CD4-positive, alpha-beta T cell treated with Interferon gamma for 1 hour (primary cell): ENCODE measurements around the gene PHYKPL.

ENCODE experiments used
- DNase-seq: peaks from one replicate; pipeline ENCODE4 v3.0.0-alpha.2; 2020

Gene PHYKPL

GRCh38 chr5:178232124-178232919, at the start of gene PHYKPL:
PHYKPL (minus strand) TSS chr5:178232802; CDS start chr5:178232550, 252 bp downstream.
- DNase-seq: peak; percentile 60

- no peak for DNase-seq
These were observed 49.8 kb upstream of the PHYKPL start for GRCh38 chr5:178282391-178282790.

- no peak for DNase-seq
These were observed 48.7 kb upstream of the PHYKPL start for GRCh38 chr5:178281331-178281730.

- no peak for DNase-seq
These were observed 48.0 kb upstream of the PHYKPL start for GRCh38 chr5:178280631-178281030.

GRCh38 chr5:178279723-178280438, 47.3 kb upstream of the PHYKPL start:
- DNase-seq: peak; percentile 47

GRCh38 chr5:178279026-178279722, 46.6 kb upstream of the PHYKPL start:
- DNase-seq: no peak

- DNase-seq: no peak
These were observed 45.9 kb upstream of the PHYKPL start for GRCh38 chr5:178278358-178279023.

GRCh38 chr5:178277866-178278265, 45.3 kb upstream of the PHYKPL start:
- DNase-seq: no peak

- no peak for DNase-seq
These were observed 44.7 kb upstream of the PHYKPL start for GRCh38 chr5:178277346-178277745.

- no peak for DNase-seq
These were observed 42.4 kb upstream of the PHYKPL start for GRCh38 chr5:178274781-178275537.

GRCh38 chr5:178273665-178274541, 41.3 kb upstream of the PHYKPL start:
- DNase-seq: no peak

GRCh38 chr5:178273041-178273440, 40.4 kb upstream of the PHYKPL start:
- DNase-seq: no peak

- DNase-seq: no peak
These were observed 40.0 kb upstream of the PHYKPL start for GRCh38 chr5:178272591-178272990.

- no peak for DNase-seq
These were observed 39.3 kb upstream of the PHYKPL start for GRCh38 chr5:178271726-178272479.

- DNase-seq: no peak
These were observed 38.6 kb upstream of the PHYKPL start for GRCh38 chr5:178271231-178271630.

- DNase-seq: no peak
These were observed 36.9 kb upstream of the PHYKPL start for GRCh38 chr5:178269499-178269898.

GRCh38 chr5:178267876-178268275, 35.3 kb upstream of the PHYKPL start:
- no peak for DNase-seq

- DNase-seq: no peak
These were observed 34.6 kb upstream of the PHYKPL start for GRCh38 chr5:178267245-178267644.

- DNase-seq: no peak
These were observed 34.0 kb upstream of the PHYKPL start for GRCh38 chr5:178266581-178266980.

- no peak for DNase-seq
These were observed 33.1 kb upstream of the PHYKPL start for GRCh38 chr5:178265746-178266145.

- DNase-seq: no peak
These were observed 31.4 kb upstream of the PHYKPL start for GRCh38 chr5:178264044-178264443.
